Measurements from ENCODE around the gene DENND1B.

Gene DENND1B

GRCh38 chr1:197683895-197684553 lies 91.3 kb downstream of the DENND1B start:
- DNase-seq (ENCODE audit: low read depth) = no peak

GRCh38 chr1:197683280-197683679 lies 92.0 kb downstream of the DENND1B start:
- DNase-seq (ENCODE audit: low read depth) = no peak

GRCh38 chr1:197680311-197680710 lies 95.0 kb downstream of the DENND1B start:
- no peak for DNase-seq (ENCODE audit: low read depth)

- DNase-seq (ENCODE audit: low read depth) = no peak
These were observed 97.5 kb downstream of the DENND1B start for GRCh38 chr1:197677752-197678295.

- no peak for DNase-seq (ENCODE audit: low read depth)
These were observed 98.0 kb downstream of the DENND1B start for GRCh38 chr1:197677313-197677712.

- no peak for DNase-seq (ENCODE audit: low read depth)
These were observed 99.6 kb downstream of the DENND1B start for GRCh38 chr1:197675583-197676208.

GRCh38 chr1:197674286-197674685 lies 101.0 kb downstream of the DENND1B start:
- DNase-seq (ENCODE audit: low read depth) = no peak

- DNase-seq (ENCODE audit: low read depth) = no peak
These were observed 102.0 kb downstream of the DENND1B start for GRCh38 chr1:197673292-197673691.

GRCh38 chr1:197672347-197672746 lies 102.9 kb downstream of the DENND1B start:
- no peak for DNase-seq (ENCODE audit: low read depth)

GRCh38 chr1:197671920-197672319 lies 103.4 kb downstream of the DENND1B start:
- no peak for DNase-seq (ENCODE audit: low read depth)

GRCh38 chr1:197671140-197671539 lies 104.1 kb downstream of the DENND1B start:
- DNase-seq (ENCODE audit: low read depth) = no peak

- no peak for DNase-seq (ENCODE audit: low read depth)
These were observed 108.5 kb downstream of the DENND1B start for GRCh38 chr1:197666769-197667285.

- DNase-seq (ENCODE audit: low read depth) = no peak
These were observed 110.9 kb downstream of the DENND1B start for GRCh38 chr1:197664391-197664790.

GRCh38 chr1:197663162-197663953 lies 111.9 kb downstream of the DENND1B start:
- no peak for DNase-seq (ENCODE audit: low read depth)

GRCh38 chr1:197660389-197660788 lies 114.9 kb downstream of the DENND1B start:
- DNase-seq (ENCODE audit: low read depth) = no peak

GRCh38 chr1:197659171-197659570 lies 116.1 kb downstream of the DENND1B start:
- no peak for DNase-seq (ENCODE audit: low read depth)

GRCh38 chr1:197649188-197649587 lies 126.1 kb downstream of the DENND1B start:
- DNase-seq (ENCODE audit: low read depth) = no peak

GRCh38 chr1:197638316-197638715 lies 137.0 kb downstream of the DENND1B start:
- no peak for DNase-seq (ENCODE audit: low read depth)

GRCh38 chr1:197637406-197637805 lies 137.9 kb downstream of the DENND1B start:
- no peak for DNase-seq (ENCODE audit: low read depth)

GRCh38 chr1:197633447-197634078 lies 141.7 kb downstream of the DENND1B start:
- no peak for DNase-seq (ENCODE audit: low read depth)

- no peak for DNase-seq (ENCODE audit: low read depth)
These were observed 142.6 kb downstream of the DENND1B start for GRCh38 chr1:197632651-197633050.

- DNase-seq (ENCODE audit: low read depth) = no peak
These were observed 143.3 kb downstream of the DENND1B start for GRCh38 chr1:197632005-197632404.

Measured in stimulated activated CD8-positive, alpha-beta memory T cell treated with anti-CD3 and anti-CD28 coated beads, Interleukin-7, amount 100 ng/mL, for 24 hours (primary cell).